Neuronal stem cell (in vitro differentiated cells): Measurements from ENCODE around the gene HSF4.

ENCODE experiments used
- DNase-seq: peaks from one replicate; pipeline ENCODE4 v3.0.0-alpha.2; 2013; ENCODE audit warnings: low spot score
- H2AFZ ChIP-seq: one replicate; pipeline ENCODE4 v1.6.1; 2013; ENCODE audit warnings: mild to moderate bottlenecking, low read length, inconsistent platforms
- H2AK5ac ChIP-seq: 2 replicates; pipeline ENCODE4 v1.6.1; 2013; ENCODE audit warnings: low read depth, mild to moderate bottlenecking, inconsistent platforms, low read length, moderate library complexity, mixed read lengths
- H2BK120ac ChIP-seq: 2 replicates; pipeline ENCODE4 v1.6.1; 2013; ENCODE audit warnings: low read depth, mild to moderate bottlenecking, inconsistent platforms, low read length, moderate library complexity, mixed read lengths
- H2BK12ac ChIP-seq: one replicate; pipeline ENCODE4 v1.6.1; 2013; ENCODE audit warnings: low read length, inconsistent platforms
- H2BK15ac ChIP-seq: 2 replicates; pipeline ENCODE4 v1.6.1; 2013; ENCODE audit warnings: mild to moderate bottlenecking, low read length, inconsistent platforms, mixed read lengths
- H2BK5ac ChIP-seq: one replicate; pipeline ENCODE4 v1.6.1; 2013; ENCODE audit warnings: inconsistent platforms, mild to moderate bottlenecking, low read length, moderate library complexity
- H3K14ac ChIP-seq: one replicate; pipeline ENCODE4 v1.6.1; 2013; ENCODE audit warnings: low read length, inconsistent platforms
- H3K18ac ChIP-seq: 2 replicates; pipeline ENCODE4 v1.6.1; 2013; ENCODE audit warnings: low read length, inconsistent platforms
- H3K23ac ChIP-seq: 2 replicates; pipeline ENCODE4 v1.6.1; 2013; ENCODE audit warnings: low read depth, mild to moderate bottlenecking, mixed read lengths, low read length, inconsistent platforms; ENCODE audit not compliant: poor library complexity
- H3K27ac ChIP-seq: replicated peaks from 3 replicates; pipeline ENCODE4 v1.5.1; 2013; ENCODE audit warnings: low read length, inconsistent platforms
- H3K27me3 ChIP-seq, 3 experiments: 2 replicates each; pipeline ENCODE4 v1.6.1; 2013; ENCODE audit warnings: low read length in 3 of 3, mild to moderate bottlenecking in 2 of 3, inconsistent platforms in 1 of 3, low read depth in 1 of 3, mixed read lengths in 1 of 3, moderate library complexity in 1 of 3; ENCODE audit not compliant: control insufficient read depth in 3 of 3, insufficient read depth in 3 of 3
- H3K36me3 ChIP-seq, 2 donors: replicated peaks in 1 of 2; 2 replicates each; pipeline ENCODE4 v1.6.1; 2013; ENCODE audit warnings: low read length in 2 of 2; ENCODE audit not compliant: control insufficient read depth in 2 of 2, insufficient read depth in 2 of 2
- H3K4ac ChIP-seq: 2 replicates; pipeline ENCODE4 v1.6.1; 2013; ENCODE audit warnings: inconsistent platforms, mild to moderate bottlenecking, low read length, moderate library complexity
- H3K4me1 ChIP-seq, 2 donors: 1 replicate in 1 of 2; 2 replicates in 1 of 2; pipeline ENCODE4 v1.6.1; 2013; ENCODE audit warnings: low read length in 2 of 2, low read depth in 1 of 2; ENCODE audit not compliant: control insufficient read depth in 2 of 2, insufficient read depth in 1 of 2
- H3K4me2 ChIP-seq: one replicate; pipeline ENCODE4 v1.6.1; 2013; ENCODE audit warnings: mild to moderate bottlenecking, low read length, inconsistent platforms; ENCODE audit not compliant: insufficient read depth, poor library complexity, severe bottlenecking
- H3K4me3 ChIP-seq, 2 donors: 2 replicates each; pipeline ENCODE4 v1.5.1; 2013; ENCODE audit warnings: low read length in 2 of 2, mild to moderate bottlenecking in 2 of 2, inconsistent platforms in 1 of 2, moderate library complexity in 1 of 2
- H3K79me1 ChIP-seq: one replicate; pipeline ENCODE4 v1.6.1; 2013; ENCODE audit warnings: low read depth, mild to moderate bottlenecking, inconsistent platforms, low read length, moderate library complexity
- H3K9ac ChIP-seq: one replicate; pipeline ENCODE4 v1.6.1; 2013; ENCODE audit warnings: mild to moderate bottlenecking, low read depth, low read length, inconsistent platforms; ENCODE audit not compliant: poor library complexity
- H3K9me3 ChIP-seq, 2 donors: replicated peaks in 1 of 2; 2 replicates each; pipeline versions ENCODE3 to v1.6.1; 2013; ENCODE audit warnings: low read length in 2 of 2, mild to moderate bottlenecking in 2 of 2, inconsistent platforms in 1 of 2, low read depth in 1 of 2, mixed read lengths in 1 of 2, moderate library complexity in 1 of 2; ENCODE audit not compliant: control insufficient read depth in 2 of 2, insufficient read depth in 1 of 2
- H4K8ac ChIP-seq: one replicate; pipeline ENCODE4 v1.6.1; 2013; ENCODE audit warnings: low read depth, mild to moderate bottlenecking, inconsistent platforms, low read length, moderate library complexity
- H4K91ac ChIP-seq: one replicate; pipeline ENCODE4 v1.6.1; 2013; ENCODE audit warnings: low read length, low read depth, mild to moderate bottlenecking, inconsistent platforms; ENCODE audit not compliant: poor library complexity
- WGBS, 2 donors: extraction: QIAGEN DNeasy Blood & Tissue Kit; methylation state at CpG; one replicate each; pipeline ENCODE4 v1.1.7; 2013; ENCODE audit warnings: missing lambda C conversion rate in 2 of 2, mixed read lengths in 1 of 2; ENCODE audit not compliant: insufficient read length in 2 of 2, insufficient replicate concordance in 1 of 2; ENCODE audit errors: extremely low coverage in 2 of 2; 5-methylcytosine and 5-hydroxymethylcytosine counted together

HSF4 gene

GRCh38 chr16:67128417-67128816 is 36.1 kb upstream of the HSF4 start:
- no peak for DNase-seq
- Histone ChIP-seq H3K14ac (no peak overlapping the region), H2BK120ac (no peak overlapping the region), H3K27me3 (no peaks in the 10 kb centered on the region), H2AFZ (no peak overlapping the region), H2BK12ac (no peak overlapping the region), H3K23ac (no peak overlapping the region), H3K9me3 (no peaks in the 10 kb centered on the region), H3K18ac (no peak overlapping the region), H2BK15ac (no peak overlapping the region), H3K4me1 (no peaks in the 10 kb centered on the region), H3K4me3 (no peak overlapping the region), H3K27ac (no peak overlapping the region), H2AK5ac (no peak overlapping the region), H4K8ac (no peak overlapping the region), H4K91ac (no peak overlapping the region), H2BK5ac (no peak overlapping the region), H3K79me1 (no peaks in the 10 kb centered on the region), H3K9ac (no peak overlapping the region), H3K4me2 (no peak overlapping the region), H3K4ac (no peak overlapping the region), H3K36me3 (peaks cover 10 to 77% of the 10 kb centered on the region in 2 donors)

- Histone ChIP-seq H3K4me3 (no peak overlapping the region), H3K23ac (no peak overlapping the region), H2BK120ac (no peak overlapping the region), H3K27me3 (no peaks in the 10 kb centered on the region), H3K4me1 (no peaks in the 10 kb centered on the region), H3K4ac (no peak overlapping the region), H4K8ac (no peak overlapping the region), H2BK5ac (no peak overlapping the region), H3K27ac (no peak overlapping the region), H2AFZ (no peak overlapping the region), H4K91ac (no peak overlapping the region), H2BK15ac (no peak overlapping the region), H3K18ac (no peak overlapping the region), H3K9me3 (no peaks in the 10 kb centered on the region), H3K79me1 (no peaks in the 10 kb centered on the region), H2AK5ac (no peak overlapping the region), H2BK12ac (no peak overlapping the region), H3K14ac (no peak overlapping the region), H3K4me2 (no peak overlapping the region), H3K9ac (no peak overlapping the region), H3K36me3 (peaks cover 11 to 74% of the 10 kb centered on the region in 2 donors)
- no peak for DNase-seq
- WGBS, 2 donors, result no CpG with 5 or more reads among the region's 3 CpGs
Measured at GRCh38 chr16:67128887-67129286, 35.7 kb upstream of the HSF4 start.

- WGBS, 2 donors, result no CpG with 5 or more reads among the region's 3 CpGs
- H2BK120ac ChIP-seq, result no peak overlapping the region
- no peak overlapping the region for H3K4me2 ChIP-seq
- H3K4ac ChIP-seq, result no peak overlapping the region
- H3K14ac ChIP-seq, result no peak overlapping the region
- no peak overlapping the region for H2BK12ac ChIP-seq
- H3K9ac ChIP-seq, result no peak overlapping the region
- no peaks in the 10 kb centered on the region for H3K4me1 ChIP-seq
- no peak overlapping the region for H3K4me3 ChIP-seq
- H3K27ac ChIP-seq, result no peak overlapping the region
- H2AFZ ChIP-seq, result no peak overlapping the region
- no peak for DNase-seq
- H3K23ac ChIP-seq, result no peak overlapping the region
- no peak overlapping the region for H4K8ac ChIP-seq
- H3K79me1 ChIP-seq, result no peaks in the 10 kb centered on the region
- H2AK5ac ChIP-seq, result no peak overlapping the region
- no peak overlapping the region for H2BK5ac ChIP-seq
- no peaks in the 10 kb centered on the region for H3K9me3 ChIP-seq
- H3K36me3 ChIP-seq, result peaks cover 15 to 74% of the 10 kb centered on the region in 2 donors
- H4K91ac ChIP-seq, result no peak overlapping the region
- H3K18ac ChIP-seq, result no peak overlapping the region
- no peaks in the 10 kb centered on the region for H3K27me3 ChIP-seq
- no peak overlapping the region for H2BK15ac ChIP-seq
Measured at GRCh38 chr16:67129422-67129821, 35.1 kb upstream of the HSF4 start.

GRCh38 chr16:67137605-67138004 is 26.9 kb upstream of the HSF4 start:
- Histone ChIP-seq H3K9me3 (no peaks in the 10 kb centered on the region), H2BK120ac (no peak overlapping the region), H3K4me1 (no peaks in the 10 kb centered on the region), H3K14ac (no peak overlapping the region), H2BK15ac (no peak overlapping the region), H2AFZ (no peak overlapping the region), H3K27me3 (no peaks in the 10 kb centered on the region), H3K23ac (no peak overlapping the region), H3K27ac (no peak overlapping the region), H2AK5ac (no peak overlapping the region), H3K18ac (no peak overlapping the region), H3K4me3 (no peak overlapping the region), H3K79me1 (no peaks in the 10 kb centered on the region), H4K8ac (no peak overlapping the region), H4K91ac (no peak overlapping the region), H2BK12ac (no peak overlapping the region), H3K9ac (no peak overlapping the region), H3K4ac (no peak overlapping the region), H3K36me3 (peaks cover 35 to 88% of the 10 kb centered on the region in 2 donors), H3K4me2 (no peak overlapping the region), H2BK5ac (no peak overlapping the region)
- no CpG with 5 or more reads among the region's 3 CpGs for WGBS, 2 donors
- no peak for DNase-seq
